ENCODE measurements around the gene CSMD2.

DNA sequence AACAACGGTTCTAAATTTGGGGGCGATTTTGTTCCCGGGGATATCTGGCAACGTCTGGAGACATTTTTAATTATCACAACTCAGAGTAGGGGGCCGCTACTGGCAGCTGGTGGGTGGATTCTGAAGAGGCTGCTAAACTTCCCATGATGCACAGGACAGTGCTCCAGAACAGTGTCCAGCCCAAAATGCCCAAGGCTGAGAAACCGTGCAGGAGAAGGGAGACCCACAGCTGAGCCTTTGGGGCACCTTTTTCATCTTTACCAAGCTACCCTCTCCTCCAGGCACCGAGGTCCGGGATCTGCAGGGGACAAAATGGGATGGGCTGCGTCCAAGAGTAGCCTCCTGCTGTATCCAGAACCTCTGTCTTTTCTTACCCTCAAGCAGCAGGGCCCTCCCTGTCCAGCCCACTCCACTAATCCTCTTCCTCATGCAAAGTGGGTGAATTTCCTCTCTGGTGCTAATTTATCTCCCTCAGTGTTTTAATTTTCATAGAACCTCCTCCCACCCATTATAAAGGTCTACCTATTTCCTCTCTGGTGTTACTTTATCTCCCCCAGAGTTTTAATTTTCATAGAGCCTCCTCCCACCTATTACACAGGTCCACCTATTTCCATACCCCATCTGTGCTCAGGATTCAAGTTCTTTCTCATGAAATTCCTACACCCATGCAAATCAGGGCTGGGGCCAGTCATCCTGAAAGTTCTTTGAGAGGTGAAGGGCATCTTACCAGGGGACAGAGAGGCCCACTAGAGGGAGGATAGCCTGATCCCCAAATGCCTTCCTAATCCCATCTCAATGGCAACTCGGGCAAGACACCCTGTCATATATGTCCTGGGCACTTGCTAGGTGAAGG is 42.7 kb downstream of the CSMD2 start:
- no peak for TF ChIP-seq CTCF (IDR thresholded peaks at IDR 0.05)
- TF ChIP-seq POLR2AphosphoS5 (IDR thresholded peaks at IDR 0.05) = no peak
- TF ChIP-seq EP300 (IDR thresholded peaks at IDR 0.05) = no peak

All from sigmoid colon (tissue), 4 donors.